ENCODE measurements around the gene DDX39B.
"Not testable (repeated sequence)": the region's sequence is repeated elsewhere in the genome, so short reads cannot be mapped to it uniquely, and the experiment has no call there.

Gene DDX39B

GRCh38 chr6:31567531-31568370 lies 25.9 kb upstream of the DDX39B start:
- Mint-ChIP-seq H3K9me3 (no peaks in the 10 kb centered on the region), H3K27ac (peak overlapping the region; percentile 85), H3K4me3 (peak overlapping the region; percentile 46), H3K36me3 (ENCODE audit: low read depth) (peaks cover 20% of the 10 kb centered on the region), H3K27me3 (no peaks in the 10 kb centered on the region), H3K4me1 (peaks cover 86% of the 10 kb centered on the region)
- ATAC-seq: peak; percentile 14
- DNase-seq: no peak

DNA sequence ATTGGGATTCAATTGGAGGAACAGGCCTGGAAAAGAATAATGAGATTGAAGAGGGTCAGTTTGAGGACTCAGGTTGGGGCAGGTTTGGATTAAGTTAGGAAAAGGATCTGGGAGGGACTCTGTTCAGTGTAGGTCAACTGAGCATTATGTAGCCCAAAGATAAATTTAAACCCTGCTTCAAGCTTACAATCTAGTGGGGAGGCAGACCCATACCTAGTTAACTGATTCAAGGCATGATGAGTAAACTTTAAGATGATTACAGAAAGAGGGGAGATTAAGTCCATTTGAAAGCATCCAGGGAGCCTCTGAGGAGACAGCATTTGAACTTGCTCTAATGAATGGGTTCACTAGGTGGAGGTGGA lies 18.9 kb upstream of the DDX39B start:
- DNase-seq (no peak), ATAC-seq (no peak)
- H3K36me3 Mint-ChIP-seq (ENCODE audit: low read depth): peaks cover 45% of the 10 kb centered on the region
- no peaks in the 10 kb centered on the region for H3K9me3 Mint-ChIP-seq
- H3K4me1 Mint-ChIP-seq: peaks cover 95% of the 10 kb centered on the region
- H3K27me3 Mint-ChIP-seq: peaks cover 4% of the 10 kb centered on the region
- H3K27ac Mint-ChIP-seq: peak overlapping the region; percentile 96
- peak overlapping the region; percentile 63 for H3K4me3 Mint-ChIP-seq

DNA sequence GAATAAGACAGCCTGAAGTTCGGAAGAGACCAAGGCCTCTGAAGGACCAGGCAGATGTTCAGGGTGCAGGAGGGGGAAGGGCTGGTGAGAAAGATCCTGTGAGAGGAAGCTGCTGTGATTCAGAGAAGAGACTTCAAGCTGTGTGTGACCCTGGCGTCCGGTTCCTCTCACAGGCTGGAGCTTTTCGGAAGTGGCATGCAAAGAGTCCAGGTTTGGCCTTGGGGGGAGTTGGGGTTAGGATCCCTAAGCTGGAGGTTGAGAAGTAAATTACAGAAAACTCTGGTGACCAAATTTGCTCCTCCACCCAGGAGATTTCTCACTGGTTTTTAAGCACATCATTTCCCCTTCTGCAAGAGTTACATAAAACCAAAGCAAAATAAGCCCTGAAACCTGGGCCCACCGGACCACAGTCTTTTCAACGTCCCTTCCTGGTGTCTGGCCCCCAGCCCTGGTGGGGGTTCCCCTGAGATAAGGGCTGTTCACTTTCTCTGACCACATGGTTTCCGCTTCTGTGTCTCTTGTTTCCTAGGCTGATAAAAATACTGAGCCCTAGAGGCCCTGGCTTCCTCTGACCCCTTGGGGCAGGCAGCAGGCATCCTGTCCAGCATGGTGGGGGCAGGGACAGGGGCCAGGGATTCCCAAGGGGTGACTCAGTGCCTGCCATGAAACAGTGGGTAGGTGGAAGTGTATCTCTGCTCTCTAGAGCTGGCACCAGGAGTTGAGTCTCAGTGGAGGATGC lies 18.3 kb upstream of the DDX39B start:
- peaks cover 89% of the 10 kb centered on the region for H3K4me1 Mint-ChIP-seq
- peak; percentile 71 for DNase-seq

GRCh38 chr6:31559606-31559957 lies 17.8 kb upstream of the DDX39B start:
- peak; percentile 10 for ATAC-seq
- Mint-ChIP-seq H3K27ac (peak overlapping the region; percentile 96), H3K9me3 (no peaks in the 10 kb centered on the region), H3K4me3 (peak overlapping the region; percentile 63), H3K36me3 (ENCODE audit: low read depth) (peaks cover 39% of the 10 kb centered on the region), H3K27me3 (peaks cover 4% of the 10 kb centered on the region), H3K4me1 (peaks cover 88% of the 10 kb centered on the region)
- no peak for DNase-seq

More for the DNA sequence above, 18.3 kb upstream of the DDX39B start:
- H3K9me3 Mint-ChIP-seq: no peaks in the 10 kb centered on the region
- ATAC-seq: peak; percentile 47
- peak overlapping the region; percentile 96 for H3K27ac Mint-ChIP-seq
- H3K4me3 Mint-ChIP-seq: peak overlapping the region; percentile 63
- H3K36me3 Mint-ChIP-seq (ENCODE audit: low read depth): peaks cover 39% of the 10 kb centered on the region
- H3K27me3 Mint-ChIP-seq: peaks cover 4% of the 10 kb centered on the region

- Mint-ChIP-seq H3K27me3 (peaks cover 4% of the 10 kb centered on the region), H3K4me1 (peaks cover 92% of the 10 kb centered on the region), H3K9me3 (no peaks in the 10 kb centered on the region), H3K36me3 (ENCODE audit: low read depth) (peaks cover 39% of the 10 kb centered on the region), H3K4me3 (peak overlapping the region; percentile 63), H3K27ac (peak overlapping the region; percentile 96)
- DNase-seq (peak; percentile 74), ATAC-seq (peak; percentile 55)
These were observed 17.1 kb upstream of the DDX39B start for GRCh38 chr6:31558631-31559500.

- H3K9me3 Mint-ChIP-seq: no peaks in the 10 kb centered on the region
- peaks cover 4% of the 10 kb centered on the region for H3K27me3 Mint-ChIP-seq
- peaks cover 88% of the 10 kb centered on the region for H3K4me1 Mint-ChIP-seq
- peak overlapping the region; percentile 63 for H3K4me3 Mint-ChIP-seq
- H3K36me3 Mint-ChIP-seq (ENCODE audit: low read depth): peaks cover 36% of the 10 kb centered on the region
- H3K27ac Mint-ChIP-seq: peak overlapping the region; percentile 96
- DNase-seq (no peak), ATAC-seq (no peak)
These were observed 16.5 kb upstream of the DDX39B start for GRCh38 chr6:31558318-31558625.

- no peak for DNase-seq
- Mint-ChIP-seq H3K4me1 (peaks cover 84% of the 10 kb centered on the region), H3K27ac (peak overlapping the region; percentile 96), H3K9me3 (no peaks in the 10 kb centered on the region), H3K4me3 (no peak overlapping the region), H3K27me3 (peaks cover 4% of the 10 kb centered on the region), H3K36me3 (ENCODE audit: low read depth) (peaks cover 35% of the 10 kb centered on the region)
- no peak for ATAC-seq
These were observed 15.9 kb upstream of the DDX39B start for GRCh38 chr6:31557443-31558317.

DNA sequence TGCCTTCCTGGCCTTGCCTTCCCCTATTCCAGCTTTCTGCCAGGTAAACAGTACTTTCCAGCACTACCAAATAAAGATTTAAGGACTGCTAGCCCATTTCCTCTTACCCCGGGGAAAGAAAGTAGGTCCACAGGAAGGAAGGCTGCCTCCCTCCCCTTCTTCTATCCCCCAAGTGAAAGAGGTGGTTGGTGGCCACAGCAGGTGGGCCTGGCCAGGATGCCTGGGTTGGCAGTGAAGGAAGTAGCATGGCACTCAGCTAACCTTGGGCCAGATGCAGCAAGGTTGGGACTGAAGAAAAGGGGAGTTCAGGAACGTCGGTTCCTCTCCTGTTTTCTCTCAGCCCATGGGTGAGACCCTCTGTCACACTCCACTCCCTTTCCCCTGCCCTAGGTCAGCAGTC lies 14.5 kb upstream of the DDX39B start:
- Mint-ChIP-seq H3K27ac (peak overlapping the region; percentile 44), H3K36me3 (ENCODE audit: low read depth) (peaks cover 33% of the 10 kb centered on the region), H3K4me1 (peaks cover 80% of the 10 kb centered on the region), H3K9me3 (no peaks in the 10 kb centered on the region), H3K4me3 (no peak overlapping the region), H3K27me3 (peaks cover 4% of the 10 kb centered on the region)
- ATAC-seq (no peak), DNase-seq (no peak)

DNA sequence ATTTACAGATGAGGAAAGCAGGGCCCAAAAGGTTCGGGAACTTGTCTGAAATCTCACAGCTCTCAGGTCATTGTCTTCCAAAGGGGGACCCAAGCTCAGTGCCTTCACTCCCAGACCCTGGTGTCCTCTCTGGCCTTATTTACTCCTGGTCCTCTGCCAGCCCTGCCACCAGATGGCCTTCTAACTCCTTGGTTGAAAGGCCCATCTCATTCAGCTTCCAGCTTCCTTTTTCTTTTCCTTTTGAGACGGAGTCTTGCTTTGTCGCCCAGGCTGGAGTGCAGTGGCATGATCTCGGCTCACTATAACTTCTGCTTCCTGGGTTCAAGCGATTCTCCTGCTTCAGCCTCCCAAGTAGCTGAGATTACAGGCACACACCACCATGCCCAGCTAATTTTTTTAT lies 9.6 kb upstream of the DDX39B start:
- H3K4me3 Mint-ChIP-seq: peak overlapping the region; percentile 48
- peaks cover 22% of the 10 kb centered on the region for H3K36me3 Mint-ChIP-seq (ENCODE audit: low read depth)
- H3K9me3 Mint-ChIP-seq, H3K27me3 Mint-ChIP-seq, H3K27ac Mint-ChIP-seq: not testable (repeated sequence)
- DNase-seq (peak; percentile 63), ATAC-seq (peak; percentile 27)
- H3K4me1 Mint-ChIP-seq: peaks cover 69% of the 10 kb centered on the region

- peak overlapping the region; percentile 86 for H3K4me3 Mint-ChIP-seq
- H3K36me3 Mint-ChIP-seq (ENCODE audit: low read depth): peaks cover 16% of the 10 kb centered on the region
- DNase-seq (no peak), ATAC-seq (no peak)
- H3K27me3 Mint-ChIP-seq: no peaks in the 10 kb centered on the region
- no peaks in the 10 kb centered on the region for H3K9me3 Mint-ChIP-seq
- peak overlapping the region; percentile 29 for H3K27ac Mint-ChIP-seq
- H3K4me1 Mint-ChIP-seq: peaks cover 60% of the 10 kb centered on the region
These were observed 6.7 kb upstream of the DDX39B start for GRCh38 chr6:31548544-31548873.

DNA sequence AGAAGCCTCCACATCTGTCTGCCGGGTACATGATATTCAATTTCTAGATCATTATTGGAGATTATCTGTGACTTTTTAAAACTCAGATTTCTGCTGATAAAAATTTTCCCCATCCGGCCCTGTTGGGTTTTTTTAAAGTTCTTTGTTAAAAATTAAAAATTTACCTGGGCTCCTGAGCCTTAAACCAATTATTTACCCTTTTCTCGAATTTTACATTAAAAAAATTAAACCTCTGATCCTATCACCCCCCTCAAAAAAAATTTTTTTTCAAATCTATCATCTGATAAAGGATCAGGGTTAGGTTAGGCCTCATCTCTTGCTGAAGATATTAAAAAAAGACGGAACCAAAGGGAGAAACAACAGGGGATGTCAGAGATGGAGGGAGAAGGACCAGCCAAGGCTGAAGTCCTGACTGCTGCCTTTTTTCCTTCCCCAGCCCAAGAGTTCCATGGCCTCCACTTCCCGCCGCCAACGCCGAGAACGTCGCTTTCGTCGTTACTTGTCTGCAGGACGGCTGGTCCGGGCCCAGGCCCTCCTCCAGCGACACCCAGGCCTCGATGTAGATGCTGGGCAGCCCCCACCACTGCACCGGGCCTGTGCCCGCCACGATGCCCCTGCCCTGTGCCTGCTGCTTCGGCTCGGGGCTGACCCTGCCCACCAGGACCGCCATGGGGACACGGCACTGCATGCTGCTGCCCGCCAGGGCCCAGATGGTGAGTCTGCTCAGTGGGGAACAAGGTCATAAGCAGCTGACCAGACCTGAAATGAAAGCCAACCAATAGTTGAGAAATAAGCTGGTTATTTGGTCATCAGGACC lies 6.1 kb upstream of the DDX39B start:
- no peak for DNase-seq
- no peaks in the 10 kb centered on the region for H3K9me3 Mint-ChIP-seq
- H3K27me3 Mint-ChIP-seq: no peaks in the 10 kb centered on the region
- peaks cover 17% of the 10 kb centered on the region for H3K36me3 Mint-ChIP-seq (ENCODE audit: low read depth)
- H3K27ac Mint-ChIP-seq: peak overlapping the region; percentile 89
- no peak for ATAC-seq
- peak overlapping the region; percentile 86 for H3K4me3 Mint-ChIP-seq
- peaks cover 62% of the 10 kb centered on the region for H3K4me1 Mint-ChIP-seq

DNA sequence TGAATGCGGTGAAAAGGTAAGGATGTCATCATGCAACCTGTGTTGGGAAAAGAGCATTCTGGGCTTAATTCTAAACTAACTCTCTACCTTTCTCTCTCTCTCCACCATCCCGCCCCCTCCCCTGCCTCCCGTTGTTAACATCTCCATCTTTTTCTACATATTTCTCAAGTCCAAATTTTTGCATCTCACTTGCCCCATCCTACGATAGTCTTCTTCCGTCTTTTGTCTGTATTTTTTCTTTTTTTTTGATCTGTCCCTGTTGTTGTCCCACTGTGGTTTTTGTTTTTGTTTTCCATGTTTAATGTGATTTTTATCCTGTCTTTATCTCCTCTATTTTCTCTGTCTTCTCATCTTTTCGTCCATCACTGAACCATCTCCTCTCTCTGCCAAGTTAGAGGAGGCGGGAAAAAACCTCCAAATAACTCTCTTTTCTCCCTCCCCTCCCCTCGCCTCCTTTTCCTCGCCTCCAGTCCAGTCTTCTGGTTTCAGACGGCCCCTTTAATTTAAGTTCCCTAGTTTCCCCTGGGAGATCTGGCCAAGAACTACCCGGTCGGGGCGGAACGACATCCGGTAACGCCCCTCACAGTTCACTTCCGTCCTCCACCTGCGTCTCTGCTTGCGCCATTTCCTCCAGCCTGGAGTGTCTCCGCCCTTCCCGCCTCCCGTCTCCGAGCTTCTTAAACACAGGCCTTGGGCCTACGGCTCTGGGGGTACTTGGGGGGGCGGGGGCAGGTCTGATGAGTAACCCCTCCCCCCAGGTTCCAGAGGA lies 5.3 kb upstream of the DDX39B start, which contains the start of gene NFKBIL1:
TSS of gene NFKBIL1 (plus strand) at position 651 of the 769 bp plus-strand sequence. CDS start at position 738, 87 bp downstream.
- DNase-seq (peak; percentile 95), ATAC-seq (peak; percentile 83)
- no peaks in the 10 kb centered on the region for H3K27me3 Mint-ChIP-seq
- H3K36me3 Mint-ChIP-seq (ENCODE audit: low read depth): peaks cover 15% of the 10 kb centered on the region
- H3K4me3 Mint-ChIP-seq: peak within 1 kb of the TSS; percentile 86
- H3K4me1 Mint-ChIP-seq: peaks cover 62% of the 10 kb centered on the region
- H3K27ac Mint-ChIP-seq: peak within 1 kb of the TSS; percentile 89
- no peaks in the 10 kb centered on the region for H3K9me3 Mint-ChIP-seq

Measured in activated naive CD8-positive, alpha-beta T cell treated with anti-CD3 and anti-CD28 coated beads, Interleukin-2, amount 50 U/mL, for 24 hours (primary cell).